CD14-positive monocyte (primary cell): Measurements from ENCODE around the gene DNAJC3. TPM values are rescaled to one million over a fixed set of nuclear protein-coding genes. Genes with fewer than 3 reads are reported as not detected.

ENCODE experiments used
- DNase-seq, 3 donors: peaks; one replicate each; pipeline ENCODE4 v3.0.0-alpha.2; 2011 to 2022
- H2AFZ ChIP-seq: 2 replicates; pipeline ENCODE4 v1.6.0; 2012; ENCODE audit warnings: mild to moderate bottlenecking, low read depth, low read length, inconsistent platforms; ENCODE audit not compliant: insufficient read depth, poor library complexity, severe bottlenecking
- H3K27ac ChIP-seq, 2 donors: 1 replicate in 1 of 2; 2 replicates in 1 of 2; pipeline ENCODE4 v1.5.1; 2012 to 2013; ENCODE audit warnings: low read length in 2 of 2, control low read depth in 1 of 2, inconsistent platforms in 1 of 2, low read depth in 1 of 2, mild to moderate bottlenecking in 1 of 2
- H3K27me3 ChIP-seq, 2 donors: one replicate each; pipeline versions ENCODE4 v1.6.0 to v1.6.1; 2011 to 2013; ENCODE audit warnings: low read length in 2 of 2; ENCODE audit not compliant: control insufficient read depth in 2 of 2, insufficient read depth in 2 of 2
- H3K36me3 ChIP-seq, 2 donors: replicated peaks in 1 of 2; 1 replicate in 1 of 2; 2 replicates in 1 of 2; pipeline versions ENCODE4 v1.5.1 to v1.6.1; 2012 to 2013; ENCODE audit warnings: low read length in 2 of 2, control low read depth in 1 of 2, inconsistent platforms in 1 of 2, mild to moderate bottlenecking in 1 of 2; ENCODE audit not compliant: insufficient read depth in 2 of 2, control insufficient read depth in 1 of 2
- H3K4me1 ChIP-seq, 2 donors: 1 replicate in 1 of 2; 2 replicates in 1 of 2; pipeline versions ENCODE4 v1.5.1 to v1.6.1; 2012 to 2013; ENCODE audit warnings: low read length in 2 of 2, control low read depth in 1 of 2, inconsistent platforms in 1 of 2, mild to moderate bottlenecking in 1 of 2, moderate library complexity in 1 of 2; ENCODE audit not compliant: insufficient read depth in 2 of 2, control insufficient read depth in 1 of 2
- H3K4me2 ChIP-seq: replicated peaks from 2 replicates; pipeline ENCODE3; 2012; ENCODE audit warnings: low read length, moderate library complexity, mild to moderate bottlenecking; ENCODE audit not compliant: poor library complexity, severe bottlenecking; ENCODE audit errors: extremely low read depth
- H3K4me3 ChIP-seq, 3 experiments: fragments of 200-600 bp in 1 of 3; sonication (generic) in 1 of 3; replicated peaks in 1 of 3; 1 replicate in 2 of 3; 2 replicates in 1 of 3; pipeline ENCODE4 v1.5.1; 2011 to 2013; ENCODE audit warnings: low read length in 3 of 3, mild to moderate bottlenecking in 3 of 3, control low read depth in 2 of 3, low read depth in 2 of 3, inconsistent platforms in 1 of 3, moderate library complexity in 1 of 3
- H3K79me2 ChIP-seq: 2 replicates; pipeline ENCODE4 v1.6.0; 2012; ENCODE audit warnings: mild to moderate bottlenecking, control low read depth, inconsistent platforms, low read length, moderate library complexity; ENCODE audit not compliant: insufficient read depth
- H3K9ac ChIP-seq: 2 replicates; pipeline ENCODE4 v1.6.0; 2017; ENCODE audit warnings: low read length, mild to moderate bottlenecking; ENCODE audit not compliant: insufficient read depth, poor library complexity, severe bottlenecking
- H3K9me3 ChIP-seq, 2 donors: replicated peaks in 1 of 2; 1 replicate in 1 of 2; 2 replicates in 1 of 2; pipeline versions ENCODE4 v1.5.1 to v1.6.1; 2012 to 2013; ENCODE audit warnings: low read length in 2 of 2, control low read depth in 1 of 2; ENCODE audit not compliant: control insufficient read depth in 1 of 2, insufficient read depth in 1 of 2
- H4K20me1 ChIP-seq: 2 replicates; pipeline ENCODE4 v1.6.0; 2012; ENCODE audit warnings: mild to moderate bottlenecking, low read length, control low read depth, moderate library complexity; ENCODE audit not compliant: insufficient read depth
- H3K27ac Mint-ChIP-seq, 7 donors: one replicate each; pipeline ENCODE4 v1.8.0; 2020; ENCODE audit warnings: mild to moderate bottlenecking in 7 of 7, mixed read lengths in 7 of 7, moderate library complexity in 6 of 7, inconsistent platforms in 2 of 7
- H3K27me3 Mint-ChIP-seq, 3 donors: one replicate each; pipeline ENCODE4 v1.8.0; 2021 to 2022; ENCODE audit warnings: low read depth in 3 of 3, mild to moderate bottlenecking in 3 of 3, mixed read lengths in 3 of 3, moderate library complexity in 3 of 3, inconsistent platforms in 1 of 3
- H3K36me3 Mint-ChIP-seq, 2 donors: one replicate each; pipeline ENCODE4 v1.8.0; 2020; ENCODE audit warnings: mixed read lengths in 2 of 2, inconsistent platforms in 1 of 2, mild to moderate bottlenecking in 1 of 2
- H3K4me1 Mint-ChIP-seq: one replicate; pipeline ENCODE4 v1.8.0; 2020; ENCODE audit warnings: mild to moderate bottlenecking, mixed read lengths
- H3K4me3 Mint-ChIP-seq, 2 donors: one replicate each; pipeline ENCODE4 v1.8.0; 2020; ENCODE audit warnings: mild to moderate bottlenecking in 2 of 2, mixed read lengths in 2 of 2, moderate library complexity in 1 of 2
- H3K9me3 Mint-ChIP-seq, 7 donors: one replicate each; pipeline ENCODE4 v1.8.0; 2020 to 2022; ENCODE audit warnings: mixed read lengths in 7 of 7, mild to moderate bottlenecking in 6 of 7, moderate library complexity in 6 of 7, inconsistent platforms in 2 of 7
- WGBS: methylation state at CpG from one replicate; pipeline ENCODE4 v1.1.5; 2013; ENCODE audit warnings: missing lambda C conversion rate; ENCODE audit not compliant: insufficient coverage; 5-methylcytosine and 5-hydroxymethylcytosine counted together
- intact Hi-C, 2 donors: fragments of 100-400 bp; cut with micrococcal nuclease; formaldehyde crosslinking; loops; one replicate each; pipeline versions ENCODE4 v1.15.0 to v1.15.1; 2023
- polyA minus RNA-seq: library from RNA; depleted of rRNA, polyadenylated mRNA; stranded (reverse); fragments of >200 nt; gene quantifications from 2 replicates; pipeline ENCODE4 v1.2.3, GENCODE V29; 2012
- polyA plus RNA-seq, 3 donors: library from polyadenylated mRNA; depleted of rRNA in 1 of 3; unstranded in 2 of 3; stranded (reverse) in 1 of 3; fragments of 300-500 nt in 2 of 3; fragments of >200 nt in 1 of 3; fragmentation: Illumina TruSeq in 2 of 3; gene quantifications; 1 replicate in 2 of 3; 2 replicates in 1 of 3; pipeline ENCODE4 v1.2.3, GENCODE V29; 2012 to 2021
- total RNA-seq, 12 experiments: library from RNA in 1 of 12; stranded (reverse) in 1 of 12; fragments of 120-200 nt in 1 of 12; gene quantifications; one replicate each; pipeline ENCODE4 v1.2.4 and lab custom pipeline; 2013 to 2026; ENCODE audit warnings: mixed read lengths in 6 of 12, inconsistent platforms in 1 of 12
- TF ChIP-seq, protein P1 (sequence below): fragments of 200-600 bp; IDR thresholded peaks from one replicate; pipeline ENCODE4 v1.8.0; 2022; ENCODE audit warnings: antibody characterized with exemption, mild to moderate bottlenecking

DNAJC3 gene, protein sequence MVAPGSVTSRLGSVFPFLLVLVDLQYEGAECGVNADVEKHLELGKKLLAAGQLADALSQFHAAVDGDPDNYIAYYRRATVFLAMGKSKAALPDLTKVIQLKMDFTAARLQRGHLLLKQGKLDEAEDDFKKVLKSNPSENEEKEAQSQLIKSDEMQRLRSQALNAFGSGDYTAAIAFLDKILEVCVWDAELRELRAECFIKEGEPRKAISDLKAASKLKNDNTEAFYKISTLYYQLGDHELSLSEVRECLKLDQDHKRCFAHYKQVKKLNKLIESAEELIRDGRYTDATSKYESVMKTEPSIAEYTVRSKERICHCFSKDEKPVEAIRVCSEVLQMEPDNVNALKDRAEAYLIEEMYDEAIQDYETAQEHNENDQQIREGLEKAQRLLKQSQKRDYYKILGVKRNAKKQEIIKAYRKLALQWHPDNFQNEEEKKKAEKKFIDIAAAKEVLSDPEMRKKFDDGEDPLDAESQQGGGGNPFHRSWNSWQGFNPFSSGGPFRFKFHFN
- 31.3 TPM for total RNA-seq (2013)
- polyA plus RNA-seq, result 10 to 100 TPM; 11.1 to 27.6 (median 22.3) TPM
- polyA minus RNA-seq, result 10.9 and 14.9 TPM in 2 replicates
- total RNA-seq (lab: John Stamatoyannopoulos, UW), result 267 to 2,177 (median 410) reads per million in 11 experiments

DNA sequence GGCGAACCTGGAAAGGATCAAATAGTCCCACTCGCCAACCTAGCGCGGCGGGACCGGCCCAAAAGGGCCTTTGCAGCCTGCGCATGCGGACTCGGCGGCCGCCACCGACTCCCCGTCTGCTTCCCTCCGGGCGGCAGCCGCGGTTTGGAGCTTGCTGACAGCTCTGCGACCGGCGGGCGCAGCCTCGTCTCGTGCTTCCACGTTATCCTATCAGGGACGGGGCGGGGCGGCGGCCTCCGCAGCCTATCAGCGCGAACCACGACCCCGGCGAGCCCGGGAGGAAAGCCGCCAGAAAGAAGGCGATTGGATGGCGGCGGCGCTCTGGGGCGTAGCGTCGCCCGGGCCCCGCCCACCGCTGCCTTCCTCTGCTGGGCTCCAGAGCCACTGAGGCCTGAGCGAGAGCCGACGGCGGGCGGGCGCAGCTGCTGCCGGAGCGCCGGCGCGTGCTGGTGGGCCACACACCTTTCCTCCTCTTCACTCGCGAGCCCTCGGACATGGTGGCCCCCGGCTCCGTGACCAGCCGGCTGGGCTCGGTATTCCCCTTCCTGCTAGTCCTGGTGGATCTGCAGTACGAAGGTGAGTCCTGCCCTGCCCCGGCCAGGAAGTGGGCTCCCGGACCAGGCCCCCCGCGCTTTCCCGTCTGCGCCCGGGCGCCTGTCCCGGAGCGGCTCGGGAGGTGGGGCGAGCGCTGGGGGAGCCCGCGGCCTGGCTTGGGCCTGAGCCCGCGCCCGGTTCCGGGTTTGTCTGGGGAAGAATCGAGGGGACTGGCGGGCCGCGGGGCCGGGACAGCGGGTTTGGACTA is at the start of gene DNAJC3:
DNAJC3 (plus strand) TSS at position 378 of the 802 bp plus-strand sequence; CDS start at position 495, 117 bp downstream.
- Histone ChIP-seq H3K27ac (peak within 1 kb of the TSS; percentile 94 to 96), H3K4me2 (peak within 1 kb of the TSS; percentile 74), H3K9ac (peak within 1 kb of the TSS; percentile 99), H4K20me1 (peaks cover 45% of the 10 kb centered on the region), H3K36me3 (no peaks in the 10 kb centered on the region), H3K4me3 (peak within 1 kb of the TSS; percentile 83 to 96 (median 95)), H3K4me1 (peaks cover 41 to 51% of the 10 kb centered on the region in 2 donors), H2AFZ (peak within 1 kb of the TSS; percentile 92), H3K27me3 (no peaks in the 10 kb centered on the region), H3K79me2 (peaks cover 64% of the 10 kb centered on the region), H3K9me3 (peaks cover 0 to under 1% of the 10 kb centered on the region in 2 donors)
- Mint-ChIP-seq H3K4me1 (peaks cover 62% of the 10 kb centered on the region), H3K36me3 (peaks cover 9 to 14% of the 10 kb centered on the region in 2 donors), H3K27ac (peak within 1 kb of the TSS; percentile 92 to 100 (median 98)), H3K27me3 (no peaks in the 10 kb centered on the region), H3K9me3 (peaks cover 0 to 4% (median 2%) of the 10 kb centered on the region in 7 donors), H3K4me3 (peak within 1 kb of the TSS; percentile 96 to 98)
- WGBS, result under 1% methylated on average over 90 of the region's 90 CpGs
- TF ChIP-seq, protein P1, sequence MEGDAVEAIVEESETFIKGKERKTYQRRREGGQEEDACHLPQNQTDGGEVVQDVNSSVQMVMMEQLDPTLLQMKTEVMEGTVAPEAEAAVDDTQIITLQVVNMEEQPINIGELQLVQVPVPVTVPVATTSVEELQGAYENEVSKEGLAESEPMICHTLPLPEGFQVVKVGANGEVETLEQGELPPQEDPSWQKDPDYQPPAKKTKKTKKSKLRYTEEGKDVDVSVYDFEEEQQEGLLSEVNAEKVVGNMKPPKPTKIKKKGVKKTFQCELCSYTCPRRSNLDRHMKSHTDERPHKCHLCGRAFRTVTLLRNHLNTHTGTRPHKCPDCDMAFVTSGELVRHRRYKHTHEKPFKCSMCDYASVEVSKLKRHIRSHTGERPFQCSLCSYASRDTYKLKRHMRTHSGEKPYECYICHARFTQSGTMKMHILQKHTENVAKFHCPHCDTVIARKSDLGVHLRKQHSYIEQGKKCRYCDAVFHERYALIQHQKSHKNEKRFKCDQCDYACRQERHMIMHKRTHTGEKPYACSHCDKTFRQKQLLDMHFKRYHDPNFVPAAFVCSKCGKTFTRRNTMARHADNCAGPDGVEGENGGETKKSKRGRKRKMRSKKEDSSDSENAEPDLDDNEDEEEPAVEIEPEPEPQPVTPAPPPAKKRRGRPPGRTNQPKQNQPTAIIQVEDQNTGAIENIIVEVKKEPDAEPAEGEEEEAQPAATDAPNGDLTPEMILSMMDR, result no peak
- DNase-seq, result peak; percentile 97 to 99 (median 98)
- intact Hi-C loops, result loop anchor here (5.0 to 10.0 kb wide), 3 partner anchors 35 to 1755 kb away; partner anchors contain the start of gene RAP2A (in 1 of the 2)

DNA sequence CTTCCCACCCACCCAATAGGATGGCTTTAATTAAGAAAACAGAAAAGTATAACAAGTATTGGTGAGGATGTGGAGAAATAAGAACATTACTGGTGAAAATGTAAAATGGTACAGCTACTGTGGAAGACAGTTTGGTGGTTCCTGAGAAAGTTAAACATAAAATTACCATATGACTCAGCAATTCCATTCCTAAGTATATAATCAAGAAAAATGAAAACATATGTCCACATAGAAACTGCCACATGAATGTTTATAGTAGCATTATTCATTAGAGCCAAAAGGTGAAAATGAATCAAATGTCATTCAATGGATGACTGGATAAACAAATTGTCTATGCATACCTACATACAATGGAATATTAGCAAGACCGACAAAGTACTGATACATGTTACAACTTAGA is 49.3 kb upstream of the DNAJC3 start:
- H3K9ac ChIP-seq, result no peak overlapping the region
- H3K4me3 ChIP-seq, result no peak overlapping the region
- peaks cover 5% of the 10 kb centered on the region in 2 donors for H3K4me1 ChIP-seq
- no peaks in the 10 kb centered on the region for H3K79me2 ChIP-seq
- H3K27ac Mint-ChIP-seq, result no peak overlapping the region
- intact Hi-C loops, result loop anchor here in 1 of 2 donors (5.0 kb wide), 1 partner anchor 355 kb away; no protein-coding TSS in a partner anchor
- H3K36me3 ChIP-seq, result no peaks in the 10 kb centered on the region
- H4K20me1 ChIP-seq, result no peaks in the 10 kb centered on the region
- H2AFZ ChIP-seq, result no peak overlapping the region
- no peak overlapping the region for H3K27ac ChIP-seq
- H3K9me3 ChIP-seq, result no peaks in the 10 kb centered on the region
- no peak overlapping the region for H3K4me2 ChIP-seq
- peaks cover 0 to 6% (median 0%) of the 10 kb centered on the region in 3 donors for H3K27me3 Mint-ChIP-seq
- peaks cover 2% of the 10 kb centered on the region for H3K4me1 Mint-ChIP-seq
- 86% methylated on average over 1 of the region's 1 CpG for WGBS
- no peak for DNase-seq
- H3K36me3 Mint-ChIP-seq, result no peaks in the 10 kb centered on the region
- H3K9me3 Mint-ChIP-seq, result peaks cover 0 to 2% (median 0%) of the 10 kb centered on the region in 7 donors
- H3K4me3 Mint-ChIP-seq, result no peak overlapping the region
- TF ChIP-seq, protein P1, result no peak
- no peaks in the 10 kb centered on the region for H3K27me3 ChIP-seq
